PFSK-1 (cell line): ENCODE measurements around the gene IL4.

Experiments used
- FOXP2 ChIP-seq: optimal IDR thresholded peaks from 2 replicates; pipeline ENCODE3; 2011; ENCODE audit warnings: borderline replicate concordance, control low read depth, inconsistent platforms; ENCODE audit not compliant: insufficient read depth; ENCODE audit errors: extremely low read length, extremely low read depth
- POLR2AphosphoS5 ChIP-seq: IDR thresholded peaks from 2 replicates; pipeline ENCODE4 v1.6.1; 2012; ENCODE audit warnings: low read depth, mild to moderate bottlenecking, control low read depth, low read length, moderate library complexity
- SIN3A ChIP-seq: IDR thresholded peaks from 2 replicates; pipeline ENCODE4 v1.6.1; 2012; ENCODE audit warnings: mild to moderate bottlenecking, low read length, moderate library complexity, borderline replicate concordance; ENCODE audit not compliant: insufficient read depth
- TAF1 ChIP-seq: IDR thresholded peaks from 2 replicates; pipeline ENCODE4 v1.6.1; 2012; ENCODE audit warnings: low read length, control low read depth, borderline replicate concordance; ENCODE audit not compliant: insufficient read depth
- TF ChIP-seq, protein P1 (sequence below), 2 experiments: IDR thresholded peaks; 2 replicates each; pipeline versions ENCODE4 v1.6.1 to v1.8.0; 2011 to 2012; ENCODE audit warnings: low read depth in 2 of 2, low read length in 2 of 2, control low read depth in 1 of 2, inconsistent platforms in 1 of 2, mild to moderate bottlenecking in 1 of 2, moderate library complexity in 1 of 2; ENCODE audit not compliant: insufficient read depth in 1 of 2

DNA sequence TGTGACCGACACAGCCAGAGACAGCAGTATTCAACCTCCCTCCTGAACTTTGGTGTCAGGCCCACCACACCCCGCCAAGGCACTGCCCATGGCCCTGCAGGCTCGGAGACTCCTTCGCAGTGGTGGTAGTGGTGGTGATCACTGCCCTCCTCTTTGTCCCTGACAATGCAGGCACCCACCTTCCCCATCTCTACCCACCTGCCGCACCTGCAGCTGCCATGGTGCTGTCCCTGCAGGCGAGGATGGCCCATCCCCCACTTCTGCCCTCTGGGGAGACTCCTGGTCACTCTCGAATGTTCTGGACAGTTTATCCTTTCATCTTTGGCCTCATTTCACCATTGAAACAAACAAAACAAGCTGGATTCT lies 4.4 kb upstream of the IL4 start:
- TF ChIP-seq POLR2AphosphoS5 (no peak), SIN3A (no peak), TAF1 (no peak), FOXP2 (no peak)
- TF ChIP-seq, protein P1, sequence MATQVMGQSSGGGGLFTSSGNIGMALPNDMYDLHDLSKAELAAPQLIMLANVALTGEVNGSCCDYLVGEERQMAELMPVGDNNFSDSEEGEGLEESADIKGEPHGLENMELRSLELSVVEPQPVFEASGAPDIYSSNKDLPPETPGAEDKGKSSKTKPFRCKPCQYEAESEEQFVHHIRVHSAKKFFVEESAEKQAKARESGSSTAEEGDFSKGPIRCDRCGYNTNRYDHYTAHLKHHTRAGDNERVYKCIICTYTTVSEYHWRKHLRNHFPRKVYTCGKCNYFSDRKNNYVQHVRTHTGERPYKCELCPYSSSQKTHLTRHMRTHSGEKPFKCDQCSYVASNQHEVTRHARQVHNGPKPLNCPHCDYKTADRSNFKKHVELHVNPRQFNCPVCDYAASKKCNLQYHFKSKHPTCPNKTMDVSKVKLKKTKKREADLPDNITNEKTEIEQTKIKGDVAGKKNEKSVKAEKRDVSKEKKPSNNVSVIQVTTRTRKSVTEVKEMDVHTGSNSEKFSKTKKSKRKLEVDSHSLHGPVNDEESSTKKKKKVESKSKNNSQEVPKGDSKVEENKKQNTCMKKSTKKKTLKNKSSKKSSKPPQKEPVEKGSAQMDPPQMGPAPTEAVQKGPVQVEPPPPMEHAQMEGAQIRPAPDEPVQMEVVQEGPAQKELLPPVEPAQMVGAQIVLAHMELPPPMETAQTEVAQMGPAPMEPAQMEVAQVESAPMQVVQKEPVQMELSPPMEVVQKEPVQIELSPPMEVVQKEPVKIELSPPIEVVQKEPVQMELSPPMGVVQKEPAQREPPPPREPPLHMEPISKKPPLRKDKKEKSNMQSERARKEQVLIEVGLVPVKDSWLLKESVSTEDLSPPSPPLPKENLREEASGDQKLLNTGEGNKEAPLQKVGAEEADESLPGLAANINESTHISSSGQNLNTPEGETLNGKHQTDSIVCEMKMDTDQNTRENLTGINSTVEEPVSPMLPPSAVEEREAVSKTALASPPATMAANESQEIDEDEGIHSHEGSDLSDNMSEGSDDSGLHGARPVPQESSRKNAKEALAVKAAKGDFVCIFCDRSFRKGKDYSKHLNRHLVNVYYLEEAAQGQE (IDR thresholded peaks at IDR 0.05; ENCODE audit: insufficient read depth in 1 of 2, low read depth in 2 of 2, low read length in 2 of 2): no peak
